WERI-Rb-1 (cell line): ENCODE data around the gene CACNA1H.
"Not testable (repeated sequence)": the region's sequence is repeated elsewhere in the genome, so short reads cannot be mapped to it uniquely, and the experiment has no call there.

Experiments
- DNase-seq: peaks from one replicate; pipeline ENCODE4 v3.0.0-alpha.2; 2020
- H3K27ac ChIP-seq: fragments of 250-450 bp; sonication (Bioruptor Pico); 2 replicates; pipeline ENCODE4 v1.5.1; 2020; ENCODE audit warnings: mild to moderate bottlenecking, moderate library complexity
- H3K27me3 ChIP-seq: fragments of 250-450 bp; sonication (Bioruptor Pico); 2 replicates; pipeline ENCODE4 v1.5.1; 2021; ENCODE audit warnings: mild to moderate bottlenecking, low read depth, moderate library complexity; ENCODE audit not compliant: insufficient read depth, severe bottlenecking
- H3K36me3 ChIP-seq: fragments of 250-450 bp; sonication (Bioruptor Pico); 2 replicates; pipeline ENCODE4 v1.5.1; 2020; ENCODE audit warnings: mild to moderate bottlenecking, moderate library complexity
- H3K4me3 ChIP-seq: 2 replicates; pipeline ENCODE4 v1.5.1; 2011; ENCODE audit warnings: low read depth, mild to moderate bottlenecking, control low read depth, low read length
- H3K9me3 ChIP-seq: fragments of 250-450 bp; sonication (Bioruptor Pico); 2 replicates; pipeline ENCODE4 v1.5.1; 2021; ENCODE audit warnings: mild to moderate bottlenecking, moderate library complexity; ENCODE audit not compliant: severe bottlenecking
- CTCF ChIP-seq: IDR thresholded peaks from 2 replicates; pipeline ENCODE4 v1.5.1; 2011; ENCODE audit warnings: low read depth, mild to moderate bottlenecking, control low read depth, inconsistent platforms, low read length

The CACNA1H gene

GRCh38 chr16:1232049-1232748 is 79.3 kb downstream of the CACNA1H start:
- not testable (repeated sequence) for DNase-seq

GRCh38 chr16:1236659-1237058 is 83.8 kb downstream of the CACNA1H start:
- not testable (repeated sequence) for H3K9me3 ChIP-seq, H3K27ac ChIP-seq, H3K36me3 ChIP-seq, H3K27me3 ChIP-seq, DNase-seq, H3K4me3 ChIP-seq

More at GRCh38 chr16:1232049-1232748, 79.3 kb downstream of the CACNA1H start:
- not testable (repeated sequence) for H3K36me3 ChIP-seq, H3K27ac ChIP-seq, H3K27me3 ChIP-seq, H3K4me3 ChIP-seq, H3K9me3 ChIP-seq

- no peak overlapping the region for H3K4me3 ChIP-seq
- TF ChIP-seq CTCF: no peak
- no peak overlapping the region for H3K27ac ChIP-seq
- H3K36me3 ChIP-seq: no peaks in the 10 kb centered on the region
- H3K27me3 ChIP-seq: no peaks in the 10 kb centered on the region
- DNase-seq: no peak
- no peaks in the 10 kb centered on the region for H3K9me3 ChIP-seq
Measured at GRCh38 chr16:1237990-1238389, 85.1 kb downstream of the CACNA1H start.

- DNase-seq, H3K36me3 ChIP-seq, H3K27ac ChIP-seq, H3K27me3 ChIP-seq, H3K4me3 ChIP-seq, H3K9me3 ChIP-seq: not testable (repeated sequence)
Measured at GRCh38 chr16:1238909-1239308, 86.0 kb downstream of the CACNA1H start.

GRCh38 chr16:1239575-1239974 is 86.7 kb downstream of the CACNA1H start:
- not testable (repeated sequence) for H3K27me3 ChIP-seq, H3K36me3 ChIP-seq, H3K4me3 ChIP-seq, H3K9me3 ChIP-seq, DNase-seq, H3K27ac ChIP-seq

GRCh38 chr16:1240436-1240835 is 87.5 kb downstream of the CACNA1H start, which contains the start of gene TPSAB1:
Gene TPSAB1, plus strand, starts transcription at chr16:1240705. Its CDS starts 234 bp downstream, at chr16:1240939.
- not testable (repeated sequence) for H3K27me3 ChIP-seq, H3K27ac ChIP-seq, H3K9me3 ChIP-seq, H3K36me3 ChIP-seq, H3K4me3 ChIP-seq, DNase-seq

GRCh38 chr16:1241081-1241480 is 88.2 kb downstream of the CACNA1H start:
- not testable (repeated sequence) for H3K4me3 ChIP-seq, H3K9me3 ChIP-seq, DNase-seq, H3K27me3 ChIP-seq, H3K36me3 ChIP-seq, H3K27ac ChIP-seq

- not testable (repeated sequence) for H3K36me3 ChIP-seq, H3K9me3 ChIP-seq
- DNase-seq: peak; percentile 4
Measured at GRCh38 chr16:1243363-1243762, 90.5 kb downstream of the CACNA1H start.

GRCh38 chr16:1243907-1244850 is 91.3 kb downstream of the CACNA1H start:
- not testable (repeated sequence) for H3K27me3 ChIP-seq, H3K4me3 ChIP-seq, H3K27ac ChIP-seq, H3K36me3 ChIP-seq, H3K9me3 ChIP-seq
- peak; percentile 38 for DNase-seq

More at GRCh38 chr16:1243363-1243762, 90.5 kb downstream of the CACNA1H start:
- not testable (repeated sequence) for H3K27me3 ChIP-seq, H3K27ac ChIP-seq, H3K4me3 ChIP-seq
